HG02943 (cell line): ENCODE measurements around the gene PLA2G12B.
"Not testable (repeated sequence)": the region's sequence is repeated elsewhere in the genome, so short reads cannot be mapped to it uniquely, and the experiment has no call there.

Source experiments
- ATAC-seq: cut with Tn5 transposase; IDR thresholded peaks from one replicate; pipeline ENCODE4 v1.9.1; 2021; ENCODE audit warnings: mild to moderate bottlenecking, low read depth, moderate library complexity; ENCODE audit not compliant: unreplicated experiment

PLA2G12B gene

DNA sequence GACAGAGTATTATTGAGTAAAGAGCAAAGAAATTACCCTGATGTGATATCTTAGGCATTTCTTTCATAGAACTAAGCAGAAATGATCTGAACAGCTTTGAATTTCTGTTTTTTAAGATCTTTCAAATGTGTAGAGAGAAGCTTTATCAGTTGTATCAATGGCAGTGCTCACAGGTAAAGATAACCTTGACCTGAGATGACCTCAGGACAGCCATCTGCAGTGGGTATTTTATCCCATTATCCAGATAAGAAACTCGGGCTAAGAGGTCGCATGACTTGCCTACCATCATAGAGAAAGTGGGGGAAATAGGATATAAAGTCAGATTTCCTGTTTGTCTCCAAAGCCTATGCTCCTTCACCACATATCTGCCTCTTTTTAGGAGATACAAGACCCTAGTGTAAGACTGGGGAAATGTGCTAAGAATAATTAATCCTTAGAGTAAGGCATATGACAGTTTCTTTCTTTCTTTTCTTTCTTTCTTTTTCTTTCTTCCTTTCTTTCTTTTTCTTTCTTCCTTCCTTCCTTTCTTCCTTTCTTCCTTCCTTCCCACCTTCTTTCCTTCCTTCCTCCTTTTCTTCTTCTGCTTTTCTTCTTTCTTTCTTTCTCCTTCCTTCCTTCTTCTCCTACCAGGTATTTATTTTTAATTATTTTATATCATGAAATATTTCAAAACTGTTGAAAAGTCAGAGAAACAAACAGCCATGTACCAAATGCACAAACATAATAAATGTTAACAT is 10.9 kb downstream of the PLA2G12B start:
- ATAC-seq: no peak

DNA sequence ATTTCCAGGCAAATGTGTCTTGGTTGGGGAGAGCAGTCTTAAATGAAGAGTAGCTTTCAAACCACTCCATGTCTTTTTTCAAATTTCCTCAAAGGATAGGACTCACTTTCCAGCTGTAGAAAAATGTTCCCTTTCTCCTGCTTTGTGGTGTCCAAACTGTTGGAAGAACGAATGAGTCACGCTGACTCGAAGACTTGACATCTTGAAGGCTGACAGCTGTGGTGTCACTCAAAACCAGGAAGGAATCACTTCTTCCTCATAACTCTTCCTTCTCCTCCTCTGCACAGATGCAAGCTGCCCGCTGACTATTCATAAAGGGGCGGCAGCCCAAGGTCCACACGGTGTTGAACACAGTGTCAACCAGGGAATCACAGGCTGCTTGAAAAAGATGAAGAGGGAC is 19.2 kb downstream of the PLA2G12B start:
- no peak for ATAC-seq

DNA sequence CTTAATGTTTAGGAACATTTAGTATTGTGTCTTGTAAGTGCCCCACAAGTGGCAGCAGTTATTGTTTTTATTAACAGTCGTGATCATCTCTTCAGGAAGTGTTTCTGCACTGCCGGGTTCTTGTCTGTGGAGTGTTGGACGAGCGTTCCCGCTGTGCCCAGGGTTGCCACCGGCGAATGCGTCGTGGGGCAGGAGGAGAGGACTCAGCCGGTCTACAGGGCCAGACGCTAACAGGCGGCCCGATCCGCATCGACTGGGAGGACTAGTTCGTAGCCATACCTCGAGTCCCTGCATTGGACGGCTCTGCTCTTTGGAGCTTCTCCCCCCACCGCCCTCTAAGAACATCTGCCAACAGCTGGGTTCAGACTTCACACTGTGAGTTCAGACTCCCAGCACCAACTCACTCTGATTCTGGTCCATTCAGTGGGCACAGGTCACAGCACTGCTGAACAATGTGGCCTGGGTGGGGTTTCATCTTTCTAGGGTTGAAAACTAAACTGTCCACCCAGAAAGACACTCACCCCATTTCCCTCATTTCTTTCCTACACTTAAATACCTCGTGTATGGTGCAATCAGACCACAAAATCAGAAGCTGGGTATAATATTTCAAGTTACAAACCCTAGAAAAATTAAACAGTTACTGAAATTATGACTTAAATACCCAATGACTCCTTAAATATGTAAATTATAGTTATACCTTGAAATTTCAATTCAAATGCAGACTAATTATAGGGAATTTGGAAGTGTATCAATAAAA is 22.2 kb downstream of the PLA2G12B start:
- ATAC-seq: no peak

DNA sequence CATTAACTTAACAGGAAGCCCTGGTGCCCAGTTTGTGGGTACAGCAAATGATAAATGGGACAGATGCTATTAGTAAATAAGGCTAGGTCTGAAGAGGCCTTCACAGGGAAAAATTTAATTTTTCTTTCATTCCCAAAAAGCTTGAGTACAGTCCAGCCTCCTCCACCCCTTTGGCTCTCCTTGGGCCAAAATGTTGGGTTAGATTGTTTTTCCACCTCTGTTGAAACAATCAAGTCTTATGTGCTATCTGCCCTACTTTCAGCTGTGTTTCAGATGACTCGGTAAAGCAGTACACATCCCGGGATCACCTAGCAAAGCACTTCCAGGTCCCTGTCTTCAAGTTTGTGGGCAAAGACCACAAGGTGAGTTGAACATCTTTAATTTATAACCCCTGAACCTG is 24.3 kb downstream of the PLA2G12B start:
- no peak for ATAC-seq

DNA sequence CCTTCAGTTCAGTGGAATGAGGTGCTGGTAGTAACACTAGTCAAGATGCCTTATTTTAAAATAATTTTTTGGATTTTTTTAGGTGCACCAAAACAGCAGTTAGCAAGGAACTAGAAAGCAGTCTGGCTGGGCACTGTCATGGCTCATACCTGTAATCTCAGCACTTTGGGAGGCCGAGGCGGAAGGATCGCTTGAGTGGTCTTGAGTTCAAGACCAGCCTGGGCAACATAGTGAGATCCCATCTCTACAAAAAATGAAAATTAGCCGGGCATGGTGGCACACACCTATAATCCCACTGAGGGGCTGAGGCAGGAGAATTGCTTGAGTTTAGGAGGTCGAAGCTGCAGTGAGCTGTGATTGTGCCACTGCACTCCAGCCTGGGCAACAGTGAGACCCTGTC is 25.8 kb downstream of the PLA2G12B start:
- no peak for ATAC-seq

DNA sequence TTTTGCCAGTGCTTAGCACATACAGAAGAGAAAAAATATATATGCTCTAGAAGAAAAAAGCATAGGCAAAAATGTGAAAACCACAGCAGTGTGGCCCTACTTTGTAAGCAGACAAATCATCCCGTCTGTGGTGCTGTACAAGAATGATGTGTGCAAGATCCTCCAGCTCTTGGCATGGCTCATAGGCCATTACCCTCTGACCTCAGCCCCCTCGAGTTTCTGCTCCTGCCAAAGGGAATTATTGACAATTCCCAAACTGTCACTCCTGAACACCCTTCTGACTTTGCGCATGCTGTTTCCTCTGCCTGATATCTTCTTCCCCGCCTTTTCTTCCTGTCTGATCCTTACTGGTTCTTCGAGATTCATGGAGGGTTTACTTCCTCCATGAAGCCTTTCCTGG is 27.1 kb downstream of the PLA2G12B start:
- no peak for ATAC-seq

DNA sequence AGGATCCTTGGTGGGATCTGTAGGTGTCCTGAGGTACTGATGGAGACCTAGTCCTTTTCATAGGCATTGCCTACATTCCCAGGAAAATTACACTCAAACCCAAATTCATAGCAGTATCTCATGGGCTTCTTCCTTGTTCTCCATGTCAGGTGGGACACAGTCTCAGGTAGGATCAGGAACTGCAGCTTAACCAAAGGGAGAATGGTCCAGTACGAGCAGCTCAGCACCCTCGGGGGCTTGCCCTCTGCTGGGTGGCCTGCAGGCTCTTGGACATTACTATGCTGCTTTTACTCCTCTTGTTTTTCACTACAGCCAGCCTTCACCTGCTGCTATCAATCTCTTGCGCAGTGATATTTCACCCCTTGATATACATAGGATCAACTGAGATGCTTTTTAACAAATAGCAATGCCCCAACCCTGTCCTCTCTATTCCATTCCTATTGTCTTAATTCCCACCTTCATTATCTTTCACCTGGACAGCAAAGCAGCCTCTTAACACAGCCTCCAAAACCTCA is 28.6 kb downstream of the PLA2G12B start:
- no peak for ATAC-seq

DNA sequence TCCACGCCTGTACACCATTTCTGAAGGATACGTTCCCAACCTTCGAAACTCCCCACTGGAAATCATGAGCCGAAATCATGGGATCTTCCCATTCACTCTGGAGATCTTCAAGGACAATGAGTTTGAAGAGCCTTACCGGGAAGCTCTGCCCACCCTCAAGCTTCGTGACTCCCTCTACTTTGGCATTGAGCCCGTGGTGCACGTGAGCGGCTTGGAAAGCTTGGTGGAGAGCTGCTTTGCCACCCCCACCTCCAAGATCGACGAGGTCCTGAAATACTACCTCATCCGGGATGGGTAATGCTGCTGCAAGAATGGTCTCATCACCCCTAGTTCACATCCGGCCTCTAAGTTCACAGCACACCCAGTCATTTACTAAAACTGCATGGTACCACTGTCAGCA is 30.3 kb downstream of the PLA2G12B start:
- ATAC-seq: no peak

DNA sequence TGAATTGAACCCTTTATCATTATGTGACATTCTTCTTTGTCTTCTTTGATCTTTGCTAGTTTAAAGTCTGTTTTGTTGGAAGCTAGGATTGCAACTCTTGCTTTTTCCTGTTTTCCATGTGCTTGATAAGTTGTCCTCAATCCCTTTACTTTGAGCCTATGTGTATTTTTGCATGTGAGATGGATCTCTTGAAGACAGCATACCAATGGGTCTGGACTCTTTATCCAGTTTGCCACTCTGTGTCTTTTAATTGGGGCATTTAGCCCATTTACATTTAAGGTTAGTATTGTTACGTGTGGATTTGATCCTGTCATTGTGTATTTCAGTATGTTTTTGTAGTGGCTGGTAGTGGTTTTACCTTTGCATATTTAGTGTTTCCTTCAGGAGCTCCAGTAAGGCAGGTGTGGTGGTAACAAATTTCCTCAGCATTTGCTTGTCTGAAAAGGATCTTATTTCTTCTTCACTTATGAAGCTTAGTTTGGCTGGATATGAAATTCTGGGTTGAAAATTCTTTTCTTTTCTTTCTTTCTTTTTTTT is 33.4 kb downstream of the PLA2G12B start:
- ATAC-seq: not testable (repeated sequence)

DNA sequence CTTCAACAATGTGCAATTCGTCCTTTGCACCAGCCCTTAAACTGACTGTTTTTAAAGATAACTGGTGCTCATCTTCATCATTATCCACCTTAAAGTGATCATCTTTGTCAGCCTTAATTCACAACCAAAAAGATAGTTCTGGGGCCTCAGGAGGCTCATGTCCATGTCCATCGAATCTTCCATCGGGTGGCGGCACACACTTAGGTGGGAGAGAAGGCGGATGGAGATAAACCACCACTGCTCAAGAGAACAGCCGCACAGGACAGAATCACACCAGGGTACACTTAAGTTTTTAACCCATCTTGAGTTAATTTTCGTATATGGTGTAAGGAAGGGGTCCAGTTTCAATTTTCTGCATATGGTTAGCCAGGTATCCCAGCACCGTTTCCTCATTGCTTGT is 36.3 kb downstream of the PLA2G12B start:
- ATAC-seq: no peak

DNA sequence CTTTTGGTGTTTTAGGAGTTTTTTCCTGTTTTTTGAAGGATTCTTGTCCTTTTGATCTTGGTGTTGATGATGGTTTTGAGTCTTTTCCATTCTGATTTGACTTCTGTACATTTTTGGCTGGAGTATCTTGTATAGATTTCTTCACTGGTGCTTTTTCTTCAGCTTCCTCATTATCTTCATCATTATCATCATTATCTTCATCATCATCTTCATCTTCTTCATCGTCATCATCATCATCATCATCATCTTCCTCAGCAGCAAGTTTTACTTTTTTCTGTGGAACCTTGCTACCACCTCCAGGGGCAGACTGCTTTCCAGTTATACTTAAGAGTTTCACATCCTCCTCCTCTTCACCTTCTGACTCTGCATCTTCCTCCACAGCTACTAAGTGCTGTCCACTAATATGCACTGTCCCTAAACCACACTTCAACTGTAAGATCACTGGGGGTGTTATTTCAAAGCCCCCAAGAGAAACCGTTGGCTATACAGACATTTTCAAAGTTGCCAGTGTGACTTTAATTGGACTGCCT is 36.7 kb downstream of the PLA2G12B start:
- ATAC-seq: not testable (repeated sequence)

DNA sequence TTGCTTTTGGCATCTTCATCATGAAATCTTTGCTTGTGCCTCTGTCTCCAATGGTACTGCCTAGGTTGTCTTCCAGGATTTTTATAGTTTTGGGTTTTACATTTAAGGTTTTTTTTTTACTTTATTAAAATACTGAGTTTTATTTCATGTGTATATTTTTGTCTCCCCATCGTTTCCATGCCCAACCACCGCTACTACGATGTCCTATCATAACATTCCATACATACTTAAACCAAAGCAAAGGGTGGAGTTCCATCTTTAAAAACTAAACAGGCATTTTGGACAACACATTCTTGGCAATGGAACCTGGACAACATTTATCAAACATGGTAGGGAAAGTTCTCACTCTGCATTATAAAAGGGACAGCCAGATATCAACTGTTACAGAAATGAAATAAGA is 37.4 kb downstream of the PLA2G12B start:
- ATAC-seq: not testable (repeated sequence)

DNA sequence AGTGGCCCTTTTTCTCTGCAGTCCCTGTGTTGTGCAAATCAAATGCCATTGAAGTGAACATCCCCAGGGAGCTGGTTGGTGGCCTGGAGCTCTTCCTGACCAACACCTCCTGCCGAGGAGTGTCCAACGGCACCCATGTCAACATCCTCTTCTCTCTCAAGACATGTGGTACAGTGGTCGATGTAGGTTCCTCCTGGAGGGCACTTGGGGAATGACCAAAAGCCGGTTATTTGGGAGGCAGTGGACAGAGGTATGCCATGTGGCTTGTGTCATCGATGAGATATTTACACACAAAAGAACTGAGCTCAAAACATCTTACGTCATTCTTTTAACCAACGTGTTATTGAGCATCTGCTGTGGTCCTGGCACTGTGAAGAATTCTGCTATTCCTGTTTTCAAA is 41.3 kb downstream of the PLA2G12B start:
- no peak for ATAC-seq

DNA sequence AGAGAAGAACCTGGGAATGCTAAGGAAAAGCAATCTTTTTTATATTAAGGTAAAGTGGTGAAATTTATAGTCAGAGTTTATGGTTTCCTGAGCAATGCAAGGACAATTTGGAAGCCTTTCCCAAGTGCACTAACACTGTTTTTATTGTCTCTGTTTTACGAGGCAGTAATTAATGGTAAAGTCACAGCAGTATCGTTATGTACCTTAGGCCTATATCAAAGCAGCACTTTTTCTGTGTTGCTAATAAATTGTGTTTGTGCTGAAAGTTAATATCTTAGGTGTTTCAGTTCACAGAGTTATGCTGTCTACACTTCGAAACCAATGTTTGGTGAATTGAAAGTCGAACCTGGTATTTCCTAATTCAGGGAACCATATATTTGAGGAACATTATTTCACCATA is 41.9 kb downstream of the PLA2G12B start:
- no peak for ATAC-seq

DNA sequence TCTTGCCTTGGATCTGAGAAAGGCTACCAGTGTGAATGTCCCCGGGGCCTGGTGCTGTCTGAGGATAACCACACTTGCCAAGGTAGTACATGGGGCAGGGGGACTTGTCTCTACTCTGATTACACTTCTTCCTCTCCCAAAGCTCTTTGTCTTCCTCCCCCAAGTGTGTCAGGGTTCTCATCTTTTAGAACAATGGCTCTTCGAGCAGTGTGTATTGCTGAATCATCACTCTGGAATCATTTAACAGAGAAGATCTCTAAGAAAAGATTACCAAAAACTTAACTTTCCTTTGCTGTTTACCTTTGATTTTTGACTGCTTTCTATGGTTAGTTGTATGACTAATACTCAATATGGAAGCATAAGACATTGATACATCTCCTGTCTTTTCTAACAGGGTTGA is 42.8 kb downstream of the PLA2G12B start:
- ATAC-seq: no peak

DNA sequence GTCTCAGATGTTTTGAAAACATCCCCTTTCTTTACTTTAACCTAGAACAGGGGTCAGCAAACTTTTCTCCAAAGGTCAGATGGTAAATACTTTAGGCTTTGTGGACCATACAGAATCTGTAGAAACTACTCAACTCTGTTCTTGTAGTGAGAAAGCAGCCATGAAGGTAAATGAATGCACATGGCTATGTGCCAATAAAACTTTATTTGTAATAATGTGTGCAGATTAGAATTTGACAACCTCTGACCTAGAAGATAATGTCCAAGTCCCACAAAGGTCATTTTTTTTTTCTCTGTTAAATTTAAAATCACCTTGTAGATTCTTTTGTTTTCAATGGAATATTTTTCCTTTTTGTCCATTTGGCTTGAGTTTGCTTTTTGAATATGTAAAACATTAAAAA is 43.9 kb downstream of the PLA2G12B start:
- no peak for ATAC-seq

DNA sequence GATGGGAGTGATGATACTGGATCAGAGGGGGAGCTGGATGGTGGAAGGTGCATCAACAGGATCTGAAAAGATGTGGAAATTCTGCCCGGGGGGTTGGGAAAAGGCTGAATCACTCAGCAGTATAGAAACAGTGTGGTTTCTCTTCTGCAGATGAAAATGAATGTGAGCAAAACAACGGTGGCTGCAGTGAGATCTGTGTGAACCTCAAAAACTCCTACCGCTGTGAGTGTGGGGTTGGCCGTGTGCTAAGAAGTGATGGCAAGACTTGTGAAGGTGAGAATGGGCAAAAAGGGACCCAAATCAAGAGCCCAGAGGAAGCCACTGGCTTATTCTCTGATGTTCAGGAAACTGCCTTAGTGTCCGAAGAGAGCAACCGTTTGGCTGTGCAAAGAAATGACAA is 48.2 kb downstream of the PLA2G12B start:
- no peak for ATAC-seq

DNA sequence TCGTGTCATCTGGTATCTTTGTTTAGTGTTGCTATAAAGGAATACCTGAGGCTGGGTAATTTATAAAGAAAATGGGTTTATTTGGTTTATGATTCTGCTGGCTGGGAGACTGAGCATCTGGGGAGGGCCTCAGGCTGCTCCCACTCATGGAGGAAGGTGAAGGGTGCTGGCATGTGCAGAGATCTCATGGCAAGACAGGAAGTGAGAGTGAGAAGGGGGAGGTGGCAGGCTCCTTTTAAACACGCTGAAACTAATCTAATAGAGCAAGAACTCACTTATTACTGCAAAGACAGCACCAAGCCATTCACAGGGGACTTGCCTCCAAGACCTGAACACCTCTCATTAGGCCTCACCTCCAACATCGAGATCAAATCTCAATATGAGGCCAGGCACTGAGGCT is 49.8 kb downstream of the PLA2G12B start:
- ATAC-seq: no peak

DNA sequence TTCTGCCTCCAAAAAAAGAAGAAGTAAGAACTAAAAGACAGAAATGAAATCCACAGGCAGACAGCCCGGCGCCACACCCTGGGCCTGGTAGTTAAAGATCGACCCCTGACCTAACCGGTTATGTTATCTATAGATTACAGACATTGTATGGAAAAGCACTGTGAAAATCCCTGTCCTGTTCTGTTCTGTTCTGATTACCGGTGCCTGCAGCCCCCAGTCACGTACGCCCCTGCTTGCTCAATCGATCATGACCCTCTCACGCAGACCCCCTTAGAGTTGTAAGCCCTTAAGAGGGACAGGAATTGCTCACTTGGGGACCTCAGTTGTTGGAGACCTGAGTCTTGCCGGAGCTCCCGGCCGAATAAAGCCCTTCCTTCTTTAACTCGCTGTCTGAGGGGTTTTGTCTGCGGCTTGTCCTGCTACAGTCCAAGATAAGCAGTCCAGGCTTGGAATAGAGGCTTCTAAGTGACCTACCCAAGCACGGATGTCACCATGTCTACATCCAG is 50.6 kb downstream of the PLA2G12B start:
- not testable (repeated sequence) for ATAC-seq

DNA sequence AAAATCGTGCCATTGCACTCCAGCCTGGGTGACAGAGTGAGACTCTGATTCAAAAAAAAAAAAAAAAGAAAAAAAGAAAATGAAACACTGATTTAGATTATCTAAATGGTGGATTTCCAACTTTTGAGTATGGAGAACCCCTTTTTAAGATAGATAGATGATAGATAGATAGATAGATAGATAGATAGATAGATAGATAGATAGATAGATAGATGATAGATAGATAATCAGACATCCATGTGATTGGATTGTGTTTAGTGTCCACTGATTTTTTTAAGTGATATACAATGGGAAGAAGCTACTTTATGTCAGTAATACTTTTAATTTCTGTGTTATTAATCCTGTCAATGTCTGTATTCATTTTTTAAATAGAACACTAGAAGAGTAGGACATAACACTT is 55.1 kb downstream of the PLA2G12B start:
- ATAC-seq: no peak

DNA sequence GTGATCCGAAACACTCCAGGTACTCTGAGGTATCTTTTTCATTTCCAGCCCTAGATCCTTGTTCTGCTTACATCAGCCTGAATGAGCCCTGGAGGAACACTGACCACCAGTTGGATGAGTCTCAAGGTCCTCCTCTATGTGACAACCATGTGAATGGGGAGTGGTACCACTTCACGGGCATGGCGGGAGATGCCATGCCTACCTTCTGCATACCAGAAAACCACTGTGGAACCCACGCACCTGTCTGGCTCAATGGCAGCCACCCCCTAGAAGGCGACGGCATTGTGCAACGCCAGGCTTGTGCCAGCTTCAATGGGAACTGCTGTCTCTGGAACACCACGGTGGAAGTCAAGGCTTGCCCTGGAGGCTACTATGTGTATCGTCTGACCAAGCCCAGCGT is 56.0 kb downstream of the PLA2G12B start:
- no peak for ATAC-seq
